Activated CD4-positive, alpha-beta T cell treated with anti-CD3 and anti-CD28 coated beads, Interleukin-2, amount 50 U/mL, for 48 hours (primary cell): ENCODE results near the gene PTX3.

Experiments
- DNase-seq, 2 experiments: peaks; one replicate each; pipeline ENCODE4 v3.0.0-alpha.2; 2020

The PTX3 gene

DNA sequence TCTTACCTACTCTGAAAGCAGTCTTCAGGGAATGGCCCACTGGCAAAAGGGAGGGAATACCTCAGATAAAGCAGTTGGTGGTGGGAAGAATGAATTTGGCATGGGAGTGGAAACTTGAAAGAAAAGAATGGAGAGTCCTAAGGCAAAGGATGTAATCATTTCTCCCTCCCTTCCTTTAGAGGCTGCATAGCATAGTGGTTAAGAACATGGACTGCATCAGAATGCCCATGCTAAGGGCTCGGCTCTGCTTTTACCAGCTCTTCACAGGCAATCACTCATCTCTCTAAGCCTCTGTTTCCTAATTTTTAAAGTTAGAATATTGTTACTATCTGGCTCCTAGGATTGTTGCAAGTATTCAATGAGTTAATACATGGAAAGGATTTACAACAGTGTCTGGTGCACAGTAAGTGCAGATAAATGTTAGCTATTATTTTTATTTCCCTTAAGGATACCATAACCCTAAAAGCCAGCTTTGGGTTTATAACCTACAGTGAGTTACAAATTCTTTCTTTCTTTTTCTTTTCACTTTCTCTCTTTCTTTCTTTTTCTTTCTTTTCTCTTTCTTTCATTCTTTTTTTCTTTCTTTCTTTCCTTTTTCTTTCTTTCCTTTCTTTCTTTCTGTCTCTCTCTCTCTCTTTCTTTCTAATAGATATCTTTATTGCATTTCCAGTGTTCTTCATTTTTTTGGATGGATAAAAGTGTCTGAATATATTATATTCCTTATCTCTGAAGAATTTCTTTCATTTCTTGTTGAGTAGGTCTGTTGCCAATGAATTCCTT lies 43.0 kb downstream of the PTX3 start:
- no peak for DNase-seq

DNA sequence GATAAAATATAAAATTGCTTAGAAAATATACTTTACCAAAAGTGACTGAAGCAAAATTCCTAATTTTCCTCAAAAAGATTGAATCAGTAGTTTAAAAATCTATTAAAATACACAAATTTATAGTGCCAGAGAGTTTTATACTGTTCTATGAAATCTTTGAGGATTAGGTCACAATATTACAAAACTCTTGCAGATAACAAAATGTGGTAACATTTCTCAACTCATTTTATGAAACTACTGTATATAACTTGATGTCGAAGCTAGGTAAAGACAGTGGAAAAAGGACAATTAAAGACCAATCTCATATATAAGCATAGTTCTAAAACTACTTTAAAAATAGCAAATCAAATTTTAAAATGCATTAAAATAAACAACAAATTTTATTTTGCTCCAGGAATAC lies 50.7 kb downstream of the PTX3 start:
- no peak for DNase-seq

DNA sequence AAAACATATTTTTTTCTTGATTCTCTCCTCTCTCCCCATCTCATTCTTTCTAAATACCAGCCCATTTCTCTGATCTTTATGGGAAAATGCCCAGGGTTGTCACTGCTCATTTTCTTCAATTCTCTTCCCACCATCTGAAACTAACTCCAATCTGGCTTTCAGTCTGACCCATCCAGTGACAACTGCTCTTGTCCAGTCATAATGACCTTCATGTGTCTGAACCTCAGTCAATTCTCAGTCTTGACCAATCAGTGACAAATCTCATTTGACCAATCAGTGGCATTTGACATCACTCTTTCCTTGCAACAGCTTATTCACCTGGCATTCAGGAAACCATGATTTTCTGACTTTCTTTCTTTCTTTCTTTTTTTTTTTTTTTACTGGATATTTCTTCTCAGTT lies 51.5 kb downstream of the PTX3 start:
- DNase-seq, result no peak

DNA sequence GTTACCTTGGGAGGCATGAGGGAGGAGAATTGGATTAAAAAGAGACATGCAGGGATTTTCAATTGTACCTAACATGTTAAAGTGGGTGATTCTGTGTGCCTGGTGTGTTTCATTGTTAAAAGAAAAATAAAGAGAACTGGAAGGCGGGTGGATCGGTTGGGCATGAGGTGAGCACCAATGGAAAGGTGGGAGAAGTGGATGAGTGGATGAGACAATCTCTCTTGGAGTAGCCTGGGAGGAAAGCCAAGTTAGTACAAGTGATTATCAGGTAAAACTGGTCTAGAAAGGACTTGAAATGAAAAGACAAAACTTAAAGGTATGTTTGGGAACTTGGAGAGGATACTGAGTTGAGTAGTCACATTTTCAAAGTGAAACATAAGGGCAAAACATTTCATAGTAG lies 54.5 kb downstream of the PTX3 start:
- no peak for DNase-seq
